Endothelial cell of umbilical vein (primary cell): ENCODE results near the gene SH3D19. TPM values are rescaled to one million over a fixed set of nuclear protein-coding genes. Genes with fewer than 3 reads are reported as not detected.
"Not testable (repeated sequence)": the region's sequence is repeated elsewhere in the genome, so short reads cannot be mapped to it uniquely, and the experiment has no call there.

Source experiments
- BruUV-seq: library from RNA; stranded (reverse); fragments of 400-500 nt; replicated peaks from 2 replicates; lab custom pipeline; 2021; lab: Mats Ljungman, UMichigan
- CTCF ChIA-PET: fragments of 300-600, 350-600 bp; sonication (Branson Sonifier 250); formaldehyde crosslinking; loops from one replicate; lab custom pipeline; 2021; ENCODE audit warnings: antibody characterized with exemption, inconsistent platforms; lab: Charles Lee
- POLR2A ChIA-PET: fragments of 300-600, 350-600 bp; sonication (Branson Sonifier 250); formaldehyde crosslinking; loops from one replicate; lab custom pipeline; 2021; ENCODE audit warnings: antibody characterized with exemption, inconsistent platforms; lab: Charles Lee
- DNase-seq: peaks from one replicate; pipeline ENCODE4 v3.0.0-alpha.2; 2011; ENCODE audit warnings: low read depth, low spot score
- FAIRE-seq: peaks from 2 replicates; lab custom pipeline; 2011; peaks lifted over from hg19 to GRCh38; lab: Jason Lieb, UNC
- H2AFZ ChIP-seq: 2 replicates; pipeline ENCODE4 v1.6.0; 2012; ENCODE audit warnings: low read depth, low read length, control low read depth, inconsistent platforms
- H3K27ac ChIP-seq: 2 replicates; pipeline ENCODE4 v1.5.1; 2011; ENCODE audit warnings: low read depth, mild to moderate bottlenecking, control low read depth, low read length, moderate library complexity; ENCODE audit not compliant: insufficient read depth
- H3K27me3 ChIP-seq, 2 experiments: 2 replicates each; pipeline versions ENCODE4 v1.6.0 to v1.6.1; 2011; ENCODE audit warnings: low read length in 2 of 2, mixed read lengths in 1 of 2; ENCODE audit not compliant: control insufficient read depth in 2 of 2, insufficient read depth in 2 of 2
- H3K36me3 ChIP-seq, 2 experiments: 2 replicates in 1 of 2; 3 replicates in 1 of 2; pipeline ENCODE4 v1.5.1; 2011; ENCODE audit warnings: low read length in 2 of 2, mild to moderate bottlenecking in 1 of 2, moderate library complexity in 1 of 2; ENCODE audit not compliant: control insufficient read depth in 2 of 2, insufficient read depth in 2 of 2; ENCODE audit errors: extremely low read depth in 1 of 2
- H3K4me1 ChIP-seq: 3 replicates; pipeline ENCODE4 v1.5.1; 2011; ENCODE audit warnings: mild to moderate bottlenecking, low read length; ENCODE audit not compliant: control insufficient read depth, insufficient read depth; ENCODE audit errors: extremely low read depth
- H3K4me2 ChIP-seq: 2 replicates; pipeline ENCODE4 v1.6.1; 2011; ENCODE audit warnings: low read length, control low read depth, mixed read lengths; ENCODE audit not compliant: insufficient read depth
- H3K4me3 ChIP-seq, 3 experiments: fragments of 200-600 bp in 1 of 3; sonication (generic), shearing (Covaris generic) in 1 of 3; replicated peaks in 1 of 3; 2 replicates each; pipeline ENCODE4 v1.5.1; 2011 to 2016; ENCODE audit warnings: control low read depth in 3 of 3, low read length in 3 of 3, mild to moderate bottlenecking in 2 of 3, inconsistent platforms in 1 of 3, low read depth in 1 of 3, moderate library complexity in 1 of 3; ENCODE audit not compliant: insufficient read depth in 1 of 3
- H3K79me2 ChIP-seq: 2 replicates; pipeline ENCODE4 v1.6.0; 2012; ENCODE audit warnings: low read length, inconsistent platforms; ENCODE audit not compliant: control insufficient read depth, insufficient read depth
- H3K9ac ChIP-seq: replicated peaks from 2 replicates; pipeline ENCODE3; 2011; ENCODE audit warnings: low read length, control low read depth; ENCODE audit not compliant: insufficient read depth; ENCODE audit errors: extremely low read depth
- H3K9me1 ChIP-seq: replicated peaks from 3 replicates; pipeline ENCODE4 v1.6.0; 2011; ENCODE audit warnings: mild to moderate bottlenecking, low read length; ENCODE audit not compliant: control insufficient read depth, insufficient read depth; ENCODE audit errors: extremely low read depth
- H3K9me3 ChIP-seq: replicated peaks from 2 replicates; pipeline ENCODE4 v1.5.1; 2012; ENCODE audit warnings: low read length, inconsistent platforms; ENCODE audit not compliant: control insufficient read depth, insufficient read depth
- H4K20me1 ChIP-seq: replicated peaks from 2 replicates; pipeline ENCODE3; 2011; ENCODE audit warnings: mild to moderate bottlenecking, low read length; ENCODE audit not compliant: control insufficient read depth, insufficient read depth; ENCODE audit errors: extremely low read depth
- CTCF ChIP-seq, 2 donors: IDR thresholded peaks; 1 replicate in 1 of 2; 2 replicates in 1 of 2; pipeline ENCODE4 v1.5.1; 2011; ENCODE audit warnings: low read length in 2 of 2, mild to moderate bottlenecking in 2 of 2, moderate library complexity in 2 of 2, control low read depth in 1 of 2, inconsistent platforms in 1 of 2, low read depth in 1 of 2; ENCODE audit not compliant: insufficient read depth in 1 of 2; ENCODE audit errors: extremely low read depth in 1 of 2
- EZH2 ChIP-seq: IDR thresholded peaks from 2 replicates; pipeline ENCODE4 v1.6.1; 2012; ENCODE audit warnings: borderline replicate concordance, low read depth, mild to moderate bottlenecking, moderate library complexity, low read length, inconsistent platforms; ENCODE audit not compliant: severe bottlenecking
- FOS ChIP-seq: IDR thresholded peaks from 2 replicates; pipeline ENCODE4 v1.6.1; 2011; ENCODE audit warnings: mild to moderate bottlenecking, low read length, moderate library complexity, borderline replicate concordance; ENCODE audit not compliant: insufficient read depth
- GATA2 ChIP-seq: IDR thresholded peaks from 2 replicates; pipeline ENCODE4 v1.7.0; 2011; ENCODE audit warnings: low read depth, mild to moderate bottlenecking, moderate library complexity, mixed read lengths, low read length; ENCODE audit not compliant: insufficient read length, insufficient read depth
- JUN ChIP-seq: IDR thresholded peaks from 2 replicates; pipeline ENCODE4 v1.6.1; 2011; ENCODE audit warnings: borderline replicate concordance, low read depth; ENCODE audit not compliant: insufficient read length, insufficient read depth
- MAX ChIP-seq: IDR thresholded peaks from 2 replicates; pipeline ENCODE4 v1.6.1; 2011; ENCODE audit not compliant: insufficient read depth, insufficient read length
- MYC ChIP-seq: IDR thresholded peaks from one replicate; pipeline ENCODE4 v1.6.1; 2011; ENCODE audit warnings: mild to moderate bottlenecking, low read depth, low read length
- POLR2A ChIP-seq: IDR thresholded peaks from 2 replicates; pipeline ENCODE4 v1.6.1; 2012; ENCODE audit warnings: low read depth, mild to moderate bottlenecking, control low read depth, low read length
- POLR2AphosphoS5 ChIP-seq: IDR thresholded peaks from 2 replicates; pipeline ENCODE4 v1.6.1; 2012; ENCODE audit warnings: low read depth, mild to moderate bottlenecking, control low read depth, low read length, moderate library complexity; ENCODE audit not compliant: insufficient read depth
- dilution Hi-C: fragments of 300-500 bp; cut with MboI; formaldehyde crosslinking; loops from one replicate; pipeline ENCODE4 v1.15.0; 2019; ENCODE audit warnings: low sequenced_read_pairs; ENCODE audit not compliant: extremely low pct_ligation_motif_present
- intact Hi-C: fragments of 100-400 bp; cut with micrococcal nuclease; formaldehyde crosslinking; loops from one replicate; pipeline ENCODE4 v1.10.0; 2022
- polyA plus RNA-seq, 4 experiments: library from polyadenylated mRNA; depleted of rRNA in 3 of 4; stranded (reverse) in 3 of 4; unstranded in 1 of 4; fragments of >200 nt; gene quantifications; 2 replicates each; pipeline versions ENCODE4 v1.2.1 to v1.2.3, GENCODE V29; 2011 to 2012; ENCODE audit warnings: missing spikeins in 1 of 4
- total RNA-seq: library from RNA; stranded (reverse); gene quantifications from 2 replicates; pipeline ENCODE4 v1.2.3, GENCODE V29; 2021

Gene SH3D19
- total and polyA plus RNA-seq, 2 donors (not counting 3 experiments of a cell fraction or from before 2014, with no cell fraction given): 37.5 to 92.8 TPM

GRCh38 chr4:151077978-151078377 lies 247.4 kb downstream of the SH3D19 start:
- FAIRE-seq, H3K79me2 ChIP-seq, H3K4me1 ChIP-seq, POLR2A ChIA-PET, H4K20me1 ChIP-seq, H3K27me3 ChIP-seq, H2AFZ ChIP-seq, BruUV-seq, dilution Hi-C loops, H3K36me3 ChIP-seq, H3K27ac ChIP-seq, H3K9me3 ChIP-seq, H3K4me3 ChIP-seq, intact Hi-C loops, H3K9me1 ChIP-seq, CTCF ChIA-PET, H3K9ac ChIP-seq, DNase-seq, H3K4me2 ChIP-seq: not testable (repeated sequence)

GRCh38 chr4:151074416-151074916 lies 250.9 kb downstream of the SH3D19 start:
- H3K4me2 ChIP-seq: no peak overlapping the region
- DNase-seq (no peak), FAIRE-seq (no peak)
- TF ChIP-seq POLR2AphosphoS5 (no peak), GATA2 (no peak), MYC (no peak), CTCF (IDR thresholded peaks at IDR 0.05; ENCODE audit: extremely low read depth in 1 of 2, insufficient read depth in 1 of 2, low read depth in 1 of 2, low read length in 2 of 2) (no peak), MAX (no peak), EZH2 (no peak), FOS (no peak), JUN (no peak), POLR2A (no peak)
- H2AFZ ChIP-seq: no peak overlapping the region
- no peak overlapping the region for H3K9ac ChIP-seq
- no peaks in the 10 kb centered on the region for H3K9me1 ChIP-seq
- no peaks in the 10 kb centered on the region for H3K36me3 ChIP-seq
- no peak overlapping the region for H3K27ac ChIP-seq
- H3K9me3 ChIP-seq: no peaks in the 10 kb centered on the region
- no peaks in the 10 kb centered on the region for H4K20me1 ChIP-seq
- H3K4me3 ChIP-seq: no peak overlapping the region
- no peaks in the 10 kb centered on the region for H3K27me3 ChIP-seq
- BruUV-seq: no TSS peak
- no peaks in the 10 kb centered on the region for H3K79me2 ChIP-seq
- ChIA-PET CTCF (interaction anchor here (0.7 to 0.9 kb wide), 3 partner anchors 9 to 11 kb away, joined by 3 to 5 read pairs (median 3); no protein-coding TSS in a partner anchor), POLR2A (no interaction called here)
- dilution Hi-C loops: no loop called here
- intact Hi-C loops: no loop called here
- no peaks in the 10 kb centered on the region for H3K4me1 ChIP-seq
